Osteocyte (in vitro differentiated cells): ENCODE data around the gene CDH23. TPM values are rescaled to one million over a fixed set of nuclear protein-coding genes. Genes with fewer than 3 reads are reported as not detected.
A peak's percentile ranks its signal among the peaks of the same experiment; 100 is the strongest.

ENCODE experiments used
- DNase-seq: peaks from one replicate; pipeline ENCODE4 v3.0.0; 2021; ENCODE audit warnings: mixed read lengths; ENCODE audit not compliant: unreplicated experiment; ENCODE audit errors: extremely low spot score
- H3K27ac Mint-ChIP-seq: one replicate; pipeline ENCODE4 v1.8.0; 2021; ENCODE audit warnings: mild to moderate bottlenecking, mixed read lengths; ENCODE audit not compliant: unreplicated experiment
- H3K27me3 Mint-ChIP-seq: one replicate; pipeline ENCODE4 v1.8.0; 2021; ENCODE audit warnings: mixed read lengths; ENCODE audit not compliant: unreplicated experiment
- H3K36me3 Mint-ChIP-seq: one replicate; pipeline ENCODE4 v1.8.0; 2021; ENCODE audit warnings: mixed read lengths; ENCODE audit not compliant: unreplicated experiment
- H3K4me1 Mint-ChIP-seq: one replicate; pipeline ENCODE4 v1.8.0; 2021; ENCODE audit warnings: mixed read lengths; ENCODE audit not compliant: unreplicated experiment
- H3K4me3 Mint-ChIP-seq: one replicate; pipeline ENCODE4 v1.8.0; 2021; ENCODE audit warnings: mild to moderate bottlenecking, moderate library complexity, mixed read lengths; ENCODE audit not compliant: unreplicated experiment
- H3K9me3 Mint-ChIP-seq: one replicate; pipeline ENCODE4 v1.8.0; 2021; ENCODE audit warnings: mixed read lengths; ENCODE audit not compliant: unreplicated experiment
- CTCF ChIP-seq: fragments of 200-600 bp; sonication (generic); IDR thresholded peaks from 2 replicates; pipeline ENCODE4 v1.5.0; 2021; ENCODE audit warnings: antibody characterized with exemption, mild to moderate bottlenecking, moderate library complexity
- total RNA-seq: library from RNA; stranded (reverse); gene quantifications from 2 replicates; pipeline ENCODE4 v1.2.1, GENCODE V29; 2021

The CDH23 gene
- total RNA-seq, 1 donor from 2014 or later: not detected

DNA sequence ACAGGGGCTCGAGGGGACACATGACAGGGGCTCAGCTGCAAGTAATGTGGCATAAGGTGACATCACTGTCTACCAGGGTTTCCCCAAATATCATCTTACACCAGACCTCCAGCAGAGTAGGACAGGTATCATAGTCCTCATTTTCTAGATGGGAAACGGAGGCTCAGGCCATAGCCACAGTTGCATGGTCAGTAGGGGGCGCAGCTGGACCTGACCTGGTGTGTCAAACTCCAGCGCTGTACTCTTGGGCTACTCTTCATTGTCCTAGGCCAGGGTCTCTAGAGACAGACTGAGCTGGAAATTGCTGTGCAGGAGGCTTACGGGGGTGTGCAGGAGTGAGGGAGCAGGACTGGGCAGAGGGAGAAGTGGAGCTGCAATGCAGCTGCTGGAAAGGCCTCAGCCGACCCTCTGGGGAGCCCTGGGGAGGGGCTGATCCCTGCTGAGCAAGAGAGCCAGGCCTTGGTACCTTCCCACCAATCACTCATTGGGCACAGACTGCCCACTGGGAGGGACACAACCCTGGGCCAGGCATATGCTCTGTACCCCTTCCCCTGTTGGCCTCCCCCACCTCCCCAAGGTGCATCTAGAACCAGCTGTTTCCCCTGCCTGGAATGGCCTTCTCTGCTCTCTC lies 89.9 kb downstream of the CDH23 start:
- H3K9me3 Mint-ChIP-seq: peaks cover 5% of the 10 kb centered on the region
- no peak for DNase-seq
- TF ChIP-seq CTCF: peak; percentile 41
- H3K27me3 Mint-ChIP-seq: peaks cover 15% of the 10 kb centered on the region
- no peak overlapping the region for H3K4me3 Mint-ChIP-seq
- H3K4me1 Mint-ChIP-seq: no peaks in the 10 kb centered on the region
- H3K36me3 Mint-ChIP-seq: no peaks in the 10 kb centered on the region
- no peak overlapping the region for H3K27ac Mint-ChIP-seq

DNA sequence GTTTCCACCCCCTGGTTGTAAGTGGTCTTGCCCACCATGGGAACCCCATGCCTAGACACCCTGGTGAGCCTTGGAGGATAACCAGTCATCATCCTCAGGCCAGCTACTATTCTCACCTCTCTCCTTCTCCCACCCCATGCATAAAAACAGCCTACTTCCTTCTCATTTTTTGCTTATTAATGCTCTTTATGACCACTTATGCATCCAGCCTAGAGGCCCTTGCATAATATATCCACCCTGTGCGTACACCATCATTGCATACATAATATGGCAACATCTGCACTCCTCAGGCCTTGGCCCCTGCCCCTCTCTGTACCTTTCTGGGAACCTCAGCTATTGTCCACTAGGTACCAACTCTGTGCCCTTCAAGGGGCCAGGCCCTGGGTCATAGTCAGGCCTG lies 91.0 kb downstream of the CDH23 start:
- Mint-ChIP-seq H3K27me3 (peaks cover 13% of the 10 kb centered on the region), H3K4me1 (no peaks in the 10 kb centered on the region), H3K4me3 (no peak overlapping the region), H3K9me3 (peaks cover 5% of the 10 kb centered on the region), H3K36me3 (no peaks in the 10 kb centered on the region), H3K27ac (no peak overlapping the region)
- DNase-seq: no peak
- TF ChIP-seq CTCF: no peak

- peaks cover 13% of the 10 kb centered on the region for H3K27me3 Mint-ChIP-seq
- no peak for TF ChIP-seq CTCF
- no peak overlapping the region for H3K27ac Mint-ChIP-seq
- H3K4me3 Mint-ChIP-seq: no peak overlapping the region
- no peaks in the 10 kb centered on the region for H3K36me3 Mint-ChIP-seq
- H3K4me1 Mint-ChIP-seq: no peaks in the 10 kb centered on the region
- H3K9me3 Mint-ChIP-seq: peaks cover 5% of the 10 kb centered on the region
- DNase-seq: no peak
Measured at GRCh38 chr10:71489077-71489476, 92.4 kb downstream of the CDH23 start.

DNA sequence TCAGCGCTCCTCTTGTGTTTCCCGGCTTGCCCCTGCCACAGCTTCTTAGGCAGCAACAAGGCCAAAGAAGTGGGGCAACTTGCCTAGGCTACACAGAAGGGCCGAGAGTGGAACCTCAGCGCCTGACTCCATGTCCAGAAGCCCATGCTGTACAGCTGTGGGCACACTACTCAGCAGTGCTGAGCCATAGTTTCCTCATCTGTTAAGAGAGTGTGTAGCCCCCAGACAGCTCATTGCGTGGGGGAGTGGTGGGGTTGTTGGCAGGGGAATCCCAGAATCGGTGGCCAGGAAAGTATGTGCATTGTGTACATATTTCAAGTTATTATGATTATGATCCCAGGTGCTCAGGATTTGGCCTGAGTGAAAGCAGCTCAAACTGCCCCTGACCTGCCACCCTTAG lies 96.2 kb downstream of the CDH23 start:
- Mint-ChIP-seq H3K27ac (no peak overlapping the region), H3K9me3 (peaks cover 5% of the 10 kb centered on the region), H3K36me3 (no peaks in the 10 kb centered on the region), H3K4me1 (no peaks in the 10 kb centered on the region), H3K4me3 (no peak overlapping the region), H3K27me3 (peaks cover 30% of the 10 kb centered on the region)
- TF ChIP-seq CTCF: no peak
- no peak for DNase-seq

GRCh38 chr10:71493741-71494140 lies 97.0 kb downstream of the CDH23 start:
- TF ChIP-seq CTCF: no peak
- no peak for DNase-seq
- Mint-ChIP-seq H3K27ac (no peak overlapping the region), H3K27me3 (peaks cover 34% of the 10 kb centered on the region), H3K9me3 (peaks cover 5% of the 10 kb centered on the region), H3K4me3 (no peak overlapping the region), H3K36me3 (no peaks in the 10 kb centered on the region), H3K4me1 (no peaks in the 10 kb centered on the region)
